Osteocyte (in vitro differentiated cells): ENCODE results near the gene TTR. TPM values are rescaled to one million over a fixed set of nuclear protein-coding genes. Genes with fewer than 3 reads are reported as not detected.

ENCODE experiments used
- DNase-seq: peaks from one replicate; pipeline ENCODE4 v3.0.0; 2021; ENCODE audit warnings: mixed read lengths; ENCODE audit not compliant: unreplicated experiment; ENCODE audit errors: extremely low spot score
- H3K27ac Mint-ChIP-seq: one replicate; pipeline ENCODE4 v1.8.0; 2021; ENCODE audit warnings: mild to moderate bottlenecking, mixed read lengths; ENCODE audit not compliant: unreplicated experiment
- H3K27me3 Mint-ChIP-seq: one replicate; pipeline ENCODE4 v1.8.0; 2021; ENCODE audit warnings: mixed read lengths; ENCODE audit not compliant: unreplicated experiment
- H3K36me3 Mint-ChIP-seq: one replicate; pipeline ENCODE4 v1.8.0; 2021; ENCODE audit warnings: mixed read lengths; ENCODE audit not compliant: unreplicated experiment
- H3K4me1 Mint-ChIP-seq: one replicate; pipeline ENCODE4 v1.8.0; 2021; ENCODE audit warnings: mixed read lengths; ENCODE audit not compliant: unreplicated experiment
- H3K4me3 Mint-ChIP-seq: one replicate; pipeline ENCODE4 v1.8.0; 2021; ENCODE audit warnings: mild to moderate bottlenecking, moderate library complexity, mixed read lengths; ENCODE audit not compliant: unreplicated experiment
- H3K9me3 Mint-ChIP-seq: one replicate; pipeline ENCODE4 v1.8.0; 2021; ENCODE audit warnings: mixed read lengths; ENCODE audit not compliant: unreplicated experiment
- total RNA-seq: library from RNA; stranded (reverse); gene quantifications from 2 replicates; pipeline ENCODE4 v1.2.1, GENCODE V29; 2021
- TF ChIP-seq, protein P1 (sequence below): fragments of 200-600 bp; sonication (generic); IDR thresholded peaks from 2 replicates; pipeline ENCODE4 v1.5.0; 2021; ENCODE audit warnings: antibody characterized with exemption, mild to moderate bottlenecking, moderate library complexity

TTR gene
- total RNA-seq, 1 donor from 2014 or later = 14.8 TPM

DNA sequence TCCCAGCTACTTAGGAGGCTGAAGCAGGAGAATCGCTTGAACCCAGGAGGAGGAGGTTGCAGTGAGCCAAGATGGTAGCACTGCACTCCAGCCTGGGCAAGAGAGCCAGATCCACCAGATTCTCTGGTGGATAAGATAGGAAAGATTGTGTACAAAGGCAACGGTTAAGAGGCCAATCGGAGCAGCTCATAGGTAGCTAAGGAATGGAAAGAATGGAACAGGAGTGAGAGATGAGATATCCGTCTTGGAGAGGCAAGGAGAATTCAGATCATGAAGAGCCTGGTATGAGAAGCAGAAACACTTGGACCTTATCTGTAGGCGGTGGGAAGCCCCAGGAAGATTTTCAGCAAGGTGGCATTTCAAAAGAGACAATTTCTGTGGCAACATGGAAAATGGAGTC, 27.1 kb downstream of the TTR start:
- Mint-ChIP-seq H3K4me3 (no peak overlapping the region), H3K36me3 (no peaks in the 10 kb centered on the region), H3K27me3 (peaks cover 3% of the 10 kb centered on the region), H3K9me3 (no peaks in the 10 kb centered on the region), H3K4me1 (no peaks in the 10 kb centered on the region), H3K27ac (no peak overlapping the region)
- TF ChIP-seq, protein P1, sequence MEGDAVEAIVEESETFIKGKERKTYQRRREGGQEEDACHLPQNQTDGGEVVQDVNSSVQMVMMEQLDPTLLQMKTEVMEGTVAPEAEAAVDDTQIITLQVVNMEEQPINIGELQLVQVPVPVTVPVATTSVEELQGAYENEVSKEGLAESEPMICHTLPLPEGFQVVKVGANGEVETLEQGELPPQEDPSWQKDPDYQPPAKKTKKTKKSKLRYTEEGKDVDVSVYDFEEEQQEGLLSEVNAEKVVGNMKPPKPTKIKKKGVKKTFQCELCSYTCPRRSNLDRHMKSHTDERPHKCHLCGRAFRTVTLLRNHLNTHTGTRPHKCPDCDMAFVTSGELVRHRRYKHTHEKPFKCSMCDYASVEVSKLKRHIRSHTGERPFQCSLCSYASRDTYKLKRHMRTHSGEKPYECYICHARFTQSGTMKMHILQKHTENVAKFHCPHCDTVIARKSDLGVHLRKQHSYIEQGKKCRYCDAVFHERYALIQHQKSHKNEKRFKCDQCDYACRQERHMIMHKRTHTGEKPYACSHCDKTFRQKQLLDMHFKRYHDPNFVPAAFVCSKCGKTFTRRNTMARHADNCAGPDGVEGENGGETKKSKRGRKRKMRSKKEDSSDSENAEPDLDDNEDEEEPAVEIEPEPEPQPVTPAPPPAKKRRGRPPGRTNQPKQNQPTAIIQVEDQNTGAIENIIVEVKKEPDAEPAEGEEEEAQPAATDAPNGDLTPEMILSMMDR = no peak
- DNase-seq = no peak

DNA sequence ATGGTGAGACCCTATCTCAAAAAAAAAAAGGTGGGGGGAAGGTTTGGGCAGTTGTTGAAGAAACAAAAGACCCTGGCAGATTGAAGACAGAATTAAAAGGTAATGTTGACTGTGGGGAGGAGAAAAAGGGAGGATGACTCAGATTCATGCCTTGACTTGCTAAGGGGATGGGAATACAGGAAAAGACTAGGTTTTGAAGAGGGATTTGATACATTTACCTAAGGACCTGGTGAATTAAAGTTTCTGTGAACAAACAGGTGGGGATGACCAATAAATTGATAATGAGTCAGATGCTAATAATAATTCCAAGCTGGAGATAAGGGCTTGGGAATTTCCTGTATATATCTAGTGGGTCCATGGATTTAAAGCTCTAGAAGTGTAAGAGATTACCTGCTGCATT, 27.6 kb downstream of the TTR start:
- H3K27me3 Mint-ChIP-seq = peaks cover 2% of the 10 kb centered on the region

DNA sequence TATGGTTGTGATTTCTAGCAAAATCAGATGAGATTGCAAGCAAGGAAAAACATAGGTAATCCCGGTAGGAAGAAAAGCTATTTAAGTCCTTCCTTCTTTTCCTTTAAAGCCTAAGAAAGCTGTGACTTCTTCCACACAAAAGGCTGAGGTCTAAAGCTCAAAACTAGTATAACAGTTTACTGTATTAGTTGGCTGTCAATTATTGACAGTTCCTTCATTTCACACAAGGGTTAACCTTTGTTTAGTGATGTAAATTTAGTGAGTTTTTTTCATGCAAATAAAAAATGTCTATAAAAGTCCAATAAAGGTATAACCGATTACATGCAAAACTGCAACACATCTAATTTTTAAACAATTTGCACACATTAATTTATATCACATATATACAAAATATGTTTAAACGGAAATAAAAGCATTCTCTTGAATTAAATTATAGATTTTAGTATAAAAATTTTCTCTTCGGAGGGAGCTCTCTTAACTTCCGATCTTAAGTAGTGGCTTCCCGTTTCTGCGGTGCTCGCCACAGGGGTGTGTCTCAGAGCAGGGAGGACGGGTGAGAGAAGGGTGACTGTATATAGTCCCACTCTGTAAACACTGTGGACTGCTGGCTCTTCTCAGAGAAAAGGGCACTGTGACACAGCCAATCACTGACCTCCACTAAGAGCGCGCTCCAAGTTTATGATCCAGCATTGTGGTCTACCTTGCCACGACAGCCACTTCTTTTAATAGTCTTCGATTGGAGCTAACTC, 33.4 kb downstream of the TTR start:
- Mint-ChIP-seq H3K4me1 (no peaks in the 10 kb centered on the region), H3K27me3 (no peaks in the 10 kb centered on the region), H3K27ac (no peak overlapping the region), H3K9me3 (no peaks in the 10 kb centered on the region), H3K36me3 (peaks cover 6% of the 10 kb centered on the region), H3K4me3 (no peak overlapping the region)
- DNase-seq = no peak
- TF ChIP-seq, protein P1 = no peak

More for the DNA sequence above, 27.6 kb downstream of the TTR start:
- TF ChIP-seq, protein P1 = no peak
- Mint-ChIP-seq H3K4me1 (no peaks in the 10 kb centered on the region), H3K27ac (no peak overlapping the region), H3K9me3 (no peaks in the 10 kb centered on the region), H3K36me3 (no peaks in the 10 kb centered on the region), H3K4me3 (no peak overlapping the region)
- DNase-seq = no peak

DNA sequence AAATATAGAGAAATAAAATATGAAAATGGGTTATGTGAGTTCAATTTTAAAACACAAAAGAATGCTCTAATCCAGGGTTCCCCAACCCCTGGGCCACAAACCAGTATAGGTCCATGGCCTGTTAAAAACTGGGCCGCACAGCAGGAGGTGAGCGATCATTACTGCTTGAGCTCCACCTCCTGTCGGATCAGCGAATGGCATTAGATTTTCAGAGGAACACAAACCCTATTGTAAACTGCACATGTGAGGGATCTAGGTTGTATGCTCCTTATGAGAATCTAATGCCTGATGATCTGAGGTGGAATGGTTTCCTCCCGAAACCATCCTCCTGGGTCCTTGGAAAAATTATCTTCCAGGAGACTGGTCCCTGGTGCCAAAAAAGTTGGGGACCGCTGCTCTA, 34.7 kb downstream of the TTR start:
- Mint-ChIP-seq H3K36me3 (peaks cover 6% of the 10 kb centered on the region), H3K9me3 (no peaks in the 10 kb centered on the region), H3K27ac (no peak overlapping the region), H3K4me3 (no peak overlapping the region), H3K27me3 (no peaks in the 10 kb centered on the region), H3K4me1 (no peaks in the 10 kb centered on the region)
- TF ChIP-seq, protein P1 = no peak
- no peak for DNase-seq

DNA sequence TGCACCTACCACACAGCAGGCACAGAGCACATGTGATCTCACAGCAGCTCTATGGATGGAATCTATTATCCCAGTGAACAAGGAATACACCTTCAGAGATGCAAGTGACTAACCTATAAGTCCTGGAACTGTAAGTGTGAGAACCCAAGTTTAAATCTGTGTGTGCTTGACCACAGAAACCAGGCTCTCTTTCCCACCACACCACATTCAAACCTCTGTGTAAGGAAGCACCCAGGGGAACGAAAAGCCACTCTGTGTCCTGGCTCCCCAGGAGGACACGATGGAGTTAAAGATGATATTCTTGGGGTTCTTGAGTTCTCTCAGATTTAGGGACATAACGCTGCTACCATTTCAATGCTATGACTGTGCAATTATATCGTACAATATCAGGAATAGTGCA, 38.9 kb downstream of the TTR start:
- H3K36me3 Mint-ChIP-seq = peaks cover 8% of the 10 kb centered on the region
- H3K4me3 Mint-ChIP-seq = no peak overlapping the region
- H3K4me1 Mint-ChIP-seq = peaks cover 3% of the 10 kb centered on the region
- H3K27ac Mint-ChIP-seq = no peak overlapping the region
- TF ChIP-seq, protein P1 = no peak
- H3K9me3 Mint-ChIP-seq = no peaks in the 10 kb centered on the region
- no peaks in the 10 kb centered on the region for H3K27me3 Mint-ChIP-seq
- DNase-seq = no peak
